Glutamatergic neuron (in vitro differentiated cells): Measurements from ENCODE around the gene CBFA2T3. TPM values are rescaled to one million over a fixed set of nuclear protein-coding genes. Genes with fewer than 3 reads are reported as not detected.

Experiments used
- DNase-seq: peaks from one replicate; pipeline ENCODE4 v3.0.0; 2022
- H3K27ac Mint-ChIP-seq: one replicate; pipeline ENCODE4 v1.8.0; 2020; ENCODE audit warnings: mild to moderate bottlenecking, mixed read lengths, inconsistent platforms; ENCODE audit not compliant: unreplicated experiment
- H3K27me3 Mint-ChIP-seq: one replicate; pipeline ENCODE4 v1.8.0; 2020; ENCODE audit warnings: mild to moderate bottlenecking, moderate library complexity, mixed read lengths, inconsistent platforms; ENCODE audit not compliant: unreplicated experiment
- H3K36me3 Mint-ChIP-seq: one replicate; pipeline ENCODE4 v1.8.0; 2020; ENCODE audit warnings: mild to moderate bottlenecking, mixed read lengths, inconsistent platforms; ENCODE audit not compliant: unreplicated experiment
- H3K4me1 Mint-ChIP-seq: one replicate; pipeline ENCODE4 v1.8.0; 2020; ENCODE audit warnings: mild to moderate bottlenecking, low read depth, mixed read lengths, inconsistent platforms; ENCODE audit not compliant: unreplicated experiment
- H3K4me3 Mint-ChIP-seq: one replicate; pipeline ENCODE4 v1.8.0; 2020; ENCODE audit warnings: mild to moderate bottlenecking, mixed read lengths, inconsistent platforms; ENCODE audit not compliant: unreplicated experiment
- H3K9me3 Mint-ChIP-seq: one replicate; pipeline ENCODE4 v1.8.0; 2020; ENCODE audit warnings: mild to moderate bottlenecking, moderate library complexity, mixed read lengths, inconsistent platforms; ENCODE audit not compliant: unreplicated experiment
- total RNA-seq: library from RNA; stranded (reverse); fragmentation: NEBNext Ultra II Directional; extraction: Animal tissue kit (Norgen Biotek cat#: 25700); gene quantifications from one replicate; pipeline ENCODE4 v1.2.1, GENCODE V29; 2021; ENCODE audit not compliant: unreplicated experiment
- TF ChIP-seq, protein P1 (sequence below): fragments of 200-600 bp; sonication (generic); IDR thresholded peaks from one replicate; pipeline ENCODE4 v1.5.0; 2021; ENCODE audit not compliant: partially characterized antibody, unreplicated experiment

CBFA2T3 gene
- total RNA-seq, 1 donor from 2014 or later: 126 TPM

DNA sequence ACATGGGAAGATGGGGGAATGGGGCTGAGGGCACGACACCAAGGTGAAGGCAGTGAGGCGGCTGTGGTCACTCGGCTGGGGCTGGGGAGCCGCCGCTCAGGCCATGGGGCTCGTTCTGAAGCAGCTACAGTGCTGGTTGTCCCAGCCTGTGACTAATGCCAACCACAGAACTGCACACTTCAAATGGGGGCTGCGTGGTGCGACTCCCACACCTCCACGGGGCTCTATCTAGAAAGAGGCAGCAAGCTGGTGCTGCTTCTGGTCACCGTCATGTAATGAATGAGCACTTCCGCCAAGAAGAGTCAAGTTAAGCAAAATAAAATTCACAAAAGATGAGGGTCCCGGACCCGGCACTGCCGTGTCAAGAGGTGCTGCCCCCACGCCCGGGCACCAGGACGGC, 140.2 kb downstream of the CBFA2T3 start:
- Mint-ChIP-seq H3K27me3 (peaks cover 2% of the 10 kb centered on the region), H3K36me3 (no peaks in the 10 kb centered on the region), H3K27ac (no peak overlapping the region), H3K4me1 (no peaks in the 10 kb centered on the region), H3K4me3 (no peak overlapping the region), H3K9me3 (peaks cover 1% of the 10 kb centered on the region)
- TF ChIP-seq, protein P1, sequence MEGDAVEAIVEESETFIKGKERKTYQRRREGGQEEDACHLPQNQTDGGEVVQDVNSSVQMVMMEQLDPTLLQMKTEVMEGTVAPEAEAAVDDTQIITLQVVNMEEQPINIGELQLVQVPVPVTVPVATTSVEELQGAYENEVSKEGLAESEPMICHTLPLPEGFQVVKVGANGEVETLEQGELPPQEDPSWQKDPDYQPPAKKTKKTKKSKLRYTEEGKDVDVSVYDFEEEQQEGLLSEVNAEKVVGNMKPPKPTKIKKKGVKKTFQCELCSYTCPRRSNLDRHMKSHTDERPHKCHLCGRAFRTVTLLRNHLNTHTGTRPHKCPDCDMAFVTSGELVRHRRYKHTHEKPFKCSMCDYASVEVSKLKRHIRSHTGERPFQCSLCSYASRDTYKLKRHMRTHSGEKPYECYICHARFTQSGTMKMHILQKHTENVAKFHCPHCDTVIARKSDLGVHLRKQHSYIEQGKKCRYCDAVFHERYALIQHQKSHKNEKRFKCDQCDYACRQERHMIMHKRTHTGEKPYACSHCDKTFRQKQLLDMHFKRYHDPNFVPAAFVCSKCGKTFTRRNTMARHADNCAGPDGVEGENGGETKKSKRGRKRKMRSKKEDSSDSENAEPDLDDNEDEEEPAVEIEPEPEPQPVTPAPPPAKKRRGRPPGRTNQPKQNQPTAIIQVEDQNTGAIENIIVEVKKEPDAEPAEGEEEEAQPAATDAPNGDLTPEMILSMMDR: no peak
- no peak for DNase-seq

GRCh38 chr16:88835818-88836217, 141.2 kb downstream of the CBFA2T3 start:
- DNase-seq: no peak
- H3K27me3 Mint-ChIP-seq: peaks cover 2% of the 10 kb centered on the region
- H3K4me3 Mint-ChIP-seq: no peak overlapping the region
- TF ChIP-seq, protein P1: no peak
- no peaks in the 10 kb centered on the region for H3K36me3 Mint-ChIP-seq
- no peaks in the 10 kb centered on the region for H3K4me1 Mint-ChIP-seq
- H3K27ac Mint-ChIP-seq: no peak overlapping the region
- H3K9me3 Mint-ChIP-seq: peaks cover 1% of the 10 kb centered on the region

- TF ChIP-seq, protein P1: no peak
- no peak for DNase-seq
- Mint-ChIP-seq H3K4me3 (no peak overlapping the region), H3K27ac (no peak overlapping the region), H3K27me3 (peaks cover 2% of the 10 kb centered on the region), H3K36me3 (no peaks in the 10 kb centered on the region), H3K9me3 (peaks cover 1% of the 10 kb centered on the region), H3K4me1 (no peaks in the 10 kb centered on the region)
Measured at GRCh38 chr16:88835383-88835782, 141.6 kb downstream of the CBFA2T3 start.

DNA sequence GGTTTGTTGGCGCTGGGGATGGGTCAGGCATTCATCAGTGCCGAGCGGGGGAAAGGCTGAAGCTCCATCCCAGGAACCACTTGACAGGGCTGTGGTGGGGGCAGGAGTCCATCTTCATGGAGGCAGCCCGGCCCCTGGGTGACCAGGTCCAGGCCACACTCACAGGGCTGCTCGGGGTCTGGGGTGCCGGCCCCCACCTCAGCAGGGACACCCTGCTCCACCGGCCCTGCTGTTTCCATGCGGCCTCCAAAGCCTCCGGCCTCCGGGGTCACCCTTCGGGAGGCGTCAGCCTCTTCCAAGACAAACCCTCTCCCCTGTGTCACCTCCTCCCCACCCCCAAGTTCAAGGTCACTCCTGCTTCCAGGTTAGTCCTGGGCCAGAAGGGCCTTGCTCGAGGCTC, 142.3 kb downstream of the CBFA2T3 start:
- no peak for DNase-seq
- Mint-ChIP-seq H3K9me3 (peaks cover 1% of the 10 kb centered on the region), H3K4me3 (no peak overlapping the region), H3K27me3 (peaks cover 2% of the 10 kb centered on the region), H3K27ac (no peak overlapping the region), H3K4me1 (no peaks in the 10 kb centered on the region), H3K36me3 (no peaks in the 10 kb centered on the region)
- TF ChIP-seq, protein P1: no peak

GRCh38 chr16:88833086-88833485, 143.9 kb downstream of the CBFA2T3 start:
- TF ChIP-seq, protein P1: no peak
- peaks cover 2% of the 10 kb centered on the region for H3K27me3 Mint-ChIP-seq
- H3K4me3 Mint-ChIP-seq: no peak overlapping the region
- no peak for DNase-seq
- H3K9me3 Mint-ChIP-seq: peaks cover 1% of the 10 kb centered on the region
- no peaks in the 10 kb centered on the region for H3K36me3 Mint-ChIP-seq
- H3K4me1 Mint-ChIP-seq: no peaks in the 10 kb centered on the region
- no peak overlapping the region for H3K27ac Mint-ChIP-seq
